Sigmoid colon (tissue), 7 donors: ENCODE measurements around the gene FRYL. TPM values are rescaled to one million over a fixed set of nuclear protein-coding genes. Genes with fewer than 3 reads are reported as not detected.
A peak's percentile ranks its signal among the peaks of the same experiment; 100 is the strongest.

Experiments used
- DNase-seq: peaks from one replicate; pipeline ENCODE4 v3.0.0-alpha.2; 2019
- H3K27ac ChIP-seq, 4 donors: fragments of 200-600 bp; sonication (generic); one replicate each; pipeline ENCODE4 v1.5.1; 2016 to 2019; ENCODE audit warnings: mild to moderate bottlenecking in 1 of 4
- H3K27me3 ChIP-seq, 3 donors: fragments of 200-600 bp; sonication (generic); one replicate each; pipeline ENCODE4 v1.5.1; 2019; ENCODE audit warnings: mild to moderate bottlenecking in 1 of 3
- H3K36me3 ChIP-seq, 4 donors: fragments of 200-600 bp; sonication (generic); one replicate each; pipeline ENCODE4 v1.5.1; 2016 to 2019
- H3K4me1 ChIP-seq, 4 donors: fragments of 200-600 bp; sonication (generic); one replicate each; pipeline ENCODE4 v1.5.1; 2017 to 2019
- H3K4me3 ChIP-seq, 4 donors: fragments of 200-600 bp; sonication (generic); one replicate each; pipeline ENCODE4 v1.5.1; 2017 to 2019; ENCODE audit warnings: mild to moderate bottlenecking in 2 of 4, moderate library complexity in 1 of 4
- H3K9me3 ChIP-seq, 4 donors: fragments of 200-600 bp in 3 of 4; sonication (generic) in 3 of 4; one replicate each; pipeline versions ENCODE4 v1.5.1 to v1.6.1; 2013 to 2019
- EP300 ChIP-seq, 4 donors: sonication (generic); formaldehyde crosslinking; IDR thresholded peaks; one replicate each; pipeline ENCODE4 v1.6.1; 2017; ENCODE audit warnings: antibody characterized with exemption in 4 of 4
- POLR2A ChIP-seq, 2 donors: fragments of 450-650 bp; IDR thresholded peaks; one replicate each; pipeline ENCODE4 v1.6.1; 2016; ENCODE audit warnings: antibody characterized with exemption in 2 of 2, mild to moderate bottlenecking in 2 of 2, moderate library complexity in 2 of 2
- POLR2AphosphoS5 ChIP-seq, 4 donors: sonication (generic); formaldehyde crosslinking; IDR thresholded peaks; one replicate each; pipeline ENCODE4 v1.6.1; 2017; ENCODE audit warnings: antibody characterized with exemption in 4 of 4
- WGBS, 2 donors: extraction: QIAGEN DNeasy Blood & Tissue Kit; methylation state at CpG; one replicate each; pipeline ENCODE4 v1.1.7; 2013; 5-methylcytosine and 5-hydroxymethylcytosine counted together
- intact Hi-C: fragments of 100-400 bp; cut with DNase I; formaldehyde crosslinking; loops from one replicate; pipeline ENCODE4 v1.15.1; 2023
- polyA plus RNA-seq, 3 donors: library from polyadenylated mRNA; stranded (reverse); fragments of 200-250 nt; gene quantifications; one replicate each; pipeline ENCODE4 v1.2.3, GENCODE V29; 2013
- total RNA-seq, 4 donors: library from RNA; depleted of rRNA; stranded (reverse); fragments of >200 nt; gene quantifications; one replicate each; pipeline ENCODE4 v1.1.0, GENCODE V29; 2016
- TF ChIP-seq, protein P1 (sequence below), 4 experiments: fragments of 450-650 bp in 3 of 4; fragments of 200-600 bp in 1 of 4; IDR thresholded peaks; one replicate each; pipeline ENCODE4 v1.5.1; 2016 to 2019; ENCODE audit warnings: antibody characterized with exemption in 4 of 4, mild to moderate bottlenecking in 3 of 4, moderate library complexity in 2 of 4
- donor health status: healthy with polysubstance abuse.
- donor health status: Bipolar disorder and iron deficiency.
- donor health status: healthy.

FRYL gene
- total and polyA plus RNA-seq, 7 donors: 41.4 to 72.4 (median 55.0) TPM

- TF ChIP-seq EP300 (IDR thresholded peaks at IDR 0.05) (no peak), POLR2A (IDR thresholded peaks at IDR 0.05) (no peak), POLR2AphosphoS5 (IDR thresholded peaks at IDR 0.05) (no peak)
- TF ChIP-seq, protein P1, sequence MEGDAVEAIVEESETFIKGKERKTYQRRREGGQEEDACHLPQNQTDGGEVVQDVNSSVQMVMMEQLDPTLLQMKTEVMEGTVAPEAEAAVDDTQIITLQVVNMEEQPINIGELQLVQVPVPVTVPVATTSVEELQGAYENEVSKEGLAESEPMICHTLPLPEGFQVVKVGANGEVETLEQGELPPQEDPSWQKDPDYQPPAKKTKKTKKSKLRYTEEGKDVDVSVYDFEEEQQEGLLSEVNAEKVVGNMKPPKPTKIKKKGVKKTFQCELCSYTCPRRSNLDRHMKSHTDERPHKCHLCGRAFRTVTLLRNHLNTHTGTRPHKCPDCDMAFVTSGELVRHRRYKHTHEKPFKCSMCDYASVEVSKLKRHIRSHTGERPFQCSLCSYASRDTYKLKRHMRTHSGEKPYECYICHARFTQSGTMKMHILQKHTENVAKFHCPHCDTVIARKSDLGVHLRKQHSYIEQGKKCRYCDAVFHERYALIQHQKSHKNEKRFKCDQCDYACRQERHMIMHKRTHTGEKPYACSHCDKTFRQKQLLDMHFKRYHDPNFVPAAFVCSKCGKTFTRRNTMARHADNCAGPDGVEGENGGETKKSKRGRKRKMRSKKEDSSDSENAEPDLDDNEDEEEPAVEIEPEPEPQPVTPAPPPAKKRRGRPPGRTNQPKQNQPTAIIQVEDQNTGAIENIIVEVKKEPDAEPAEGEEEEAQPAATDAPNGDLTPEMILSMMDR (IDR thresholded peaks at IDR 0.05): no peak
- Histone ChIP-seq H3K36me3 (no peaks in the 10 kb centered on the region), H3K4me1 (peaks cover 0 to 33% (median 28%) of the 10 kb centered on the region in 4 donors), H3K27me3 (no peaks in the 10 kb centered on the region), H3K4me3 (peak overlapping the region; percentile 41 to 96 (median 95)), H3K9me3 (no peaks in the 10 kb centered on the region), H3K27ac (peak overlapping the region; percentile 80 to 99 (median 90))
- WGBS, 2 donors: 1% methylated on average over 10 of the region's 10 CpGs
- intact Hi-C loops: loop anchor here (2.0 to 5.0 kb wide), 3 partner anchors 129 to 440 kb away; partner anchors contain the start of gene SLAIN2
- DNase-seq: peak; percentile 67
These were observed 761 bp upstream of the FRYL start for GRCh38 chr4:48780865-48781214.

DNA sequence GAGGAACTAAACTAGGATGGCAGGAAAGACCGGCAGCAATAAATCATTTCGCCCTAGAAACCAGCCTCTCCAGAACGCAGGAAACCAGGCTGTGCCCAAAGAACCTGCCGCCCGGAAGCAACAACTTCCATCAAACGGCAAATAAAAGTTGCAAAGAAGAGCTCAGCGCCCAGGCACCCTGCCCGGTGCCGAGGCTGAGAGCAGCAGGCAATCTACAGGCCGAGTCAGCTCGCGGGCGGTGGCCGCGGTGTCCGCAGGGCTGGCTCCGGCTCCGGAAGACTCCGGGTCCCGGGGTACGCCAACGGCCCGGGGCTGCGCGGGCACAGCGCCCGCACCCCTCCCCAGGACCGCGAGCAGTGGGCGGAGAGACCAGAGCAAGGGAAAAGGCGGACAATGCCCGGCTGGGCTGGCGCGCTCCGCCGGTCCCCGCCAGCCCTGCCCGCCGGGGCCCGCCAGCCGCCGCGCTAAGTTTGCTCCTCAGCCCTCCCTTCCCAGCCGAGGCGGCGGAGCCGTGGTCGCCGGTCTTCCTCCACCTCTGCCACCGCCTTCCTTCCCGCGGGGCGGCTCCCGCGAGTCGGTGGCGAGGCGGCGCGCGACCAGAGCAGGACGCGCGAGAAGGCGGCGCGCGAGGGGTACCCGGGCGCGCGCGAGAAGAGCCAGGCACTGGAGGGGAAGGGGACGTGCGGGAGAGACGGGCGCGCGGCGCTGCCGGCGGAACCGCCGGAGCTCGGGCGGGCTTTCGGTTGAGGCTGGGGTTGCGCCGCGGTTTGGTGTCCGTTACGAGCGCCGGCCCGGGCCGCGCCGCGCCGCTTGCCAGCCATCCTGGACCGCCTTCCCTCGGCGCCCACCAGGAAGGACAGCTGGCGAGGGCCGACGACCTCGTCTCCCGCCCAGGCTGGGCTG is 733 bp downstream of the FRYL start:
- Histone ChIP-seq H3K4me3 (peak overlapping the region; percentile 74 to 96 (median 95)), H3K9me3 (no peaks in the 10 kb centered on the region), H3K4me1 (peaks cover 0 to 46% (median 35%) of the 10 kb centered on the region in 4 donors), H3K36me3 (no peaks in the 10 kb centered on the region), H3K27ac (peak overlapping the region; percentile 94 to 99 (median 98)), H3K27me3 (no peaks in the 10 kb centered on the region)
- intact Hi-C loops: loop anchor here (1.0 kb wide), 1 partner anchor 52 kb away; the partner anchor contains the start of gene OCIAD1
- TF ChIP-seq EP300 (IDR thresholded peaks at IDR 0.05) (no peak), POLR2AphosphoS5 (IDR thresholded peaks at IDR 0.05) (no peak), POLR2A (IDR thresholded peaks at IDR 0.05) (no peak)
- TF ChIP-seq, protein P1 (IDR thresholded peaks at IDR 0.05): no peak
- 1% methylated on average over 108 of the region's 108 CpGs for WGBS, 2 donors
- DNase-seq: peak; percentile 79

- Histone ChIP-seq H3K4me3 (peak overlapping the region; percentile 74 to 96 (median 95)), H3K27me3 (no peaks in the 10 kb centered on the region), H3K9me3 (no peaks in the 10 kb centered on the region), H3K4me1 (peaks cover 0 to 50% (median 35%) of the 10 kb centered on the region in 4 donors), H3K27ac (peak overlapping the region; percentile 94 to 99 (median 98)), H3K36me3 (no peaks in the 10 kb centered on the region)
- DNase-seq: no peak
- no peak for TF ChIP-seq EP300 (IDR thresholded peaks at IDR 0.05)
- peak in 2 of 4 donors; percentile 24 to 54 for TF ChIP-seq POLR2AphosphoS5 (IDR thresholded peaks at IDR 0.05)
- 1% methylated on average over 8 of the region's 8 CpGs for WGBS, 2 donors
- intact Hi-C loops: loop anchor here (1.0 kb wide), 1 partner anchor 53 kb away; the partner anchor contains the start of gene OCIAD1
These were observed 1.5 kb downstream of the FRYL start for GRCh38 chr4:48778431-48779094.

GRCh38 chr4:48777739-48778138 is 2.3 kb downstream of the FRYL start:
- Histone ChIP-seq H3K27me3 (no peaks in the 10 kb centered on the region), H3K4me3 (peak overlapping the region; percentile 74 to 96 (median 95)), H3K4me1 (peaks cover 0 to 58% (median 36%) of the 10 kb centered on the region in 4 donors), H3K9me3 (no peaks in the 10 kb centered on the region), H3K27ac (peak overlapping the region; percentile 94 to 99 (median 98)), H3K36me3 (no peaks in the 10 kb centered on the region)
- 13 to 48% methylated on average over 10 of the region's 10 CpGs for WGBS, 2 donors
- DNase-seq: no peak
- intact Hi-C loops: no loop called here
- no peak for TF ChIP-seq EP300 (IDR thresholded peaks at IDR 0.05)
- no peak for TF ChIP-seq POLR2AphosphoS5 (IDR thresholded peaks at IDR 0.05)
- TF ChIP-seq POLR2A (IDR thresholded peaks at IDR 0.05): no peak
- TF ChIP-seq, protein P1 (IDR thresholded peaks at IDR 0.05): no peak
